Osteocyte (in vitro differentiated cells): ENCODE data around the gene STAB1. TPM values are rescaled to one million over a fixed set of nuclear protein-coding genes. Genes with fewer than 3 reads are reported as not detected.
A peak's percentile ranks its signal among the peaks of the same experiment; 100 is the strongest.

ENCODE experiments used
- DNase-seq: peaks from one replicate; pipeline ENCODE4 v3.0.0; 2021; ENCODE audit warnings: mixed read lengths; ENCODE audit not compliant: unreplicated experiment; ENCODE audit errors: extremely low spot score
- H3K27ac Mint-ChIP-seq: one replicate; pipeline ENCODE4 v1.8.0; 2021; ENCODE audit warnings: mild to moderate bottlenecking, mixed read lengths; ENCODE audit not compliant: unreplicated experiment
- H3K27me3 Mint-ChIP-seq: one replicate; pipeline ENCODE4 v1.8.0; 2021; ENCODE audit warnings: mixed read lengths; ENCODE audit not compliant: unreplicated experiment
- H3K36me3 Mint-ChIP-seq: one replicate; pipeline ENCODE4 v1.8.0; 2021; ENCODE audit warnings: mixed read lengths; ENCODE audit not compliant: unreplicated experiment
- H3K4me1 Mint-ChIP-seq: one replicate; pipeline ENCODE4 v1.8.0; 2021; ENCODE audit warnings: mixed read lengths; ENCODE audit not compliant: unreplicated experiment
- H3K4me3 Mint-ChIP-seq: one replicate; pipeline ENCODE4 v1.8.0; 2021; ENCODE audit warnings: mild to moderate bottlenecking, moderate library complexity, mixed read lengths; ENCODE audit not compliant: unreplicated experiment
- H3K9me3 Mint-ChIP-seq: one replicate; pipeline ENCODE4 v1.8.0; 2021; ENCODE audit warnings: mixed read lengths; ENCODE audit not compliant: unreplicated experiment
- total RNA-seq: library from RNA; stranded (reverse); gene quantifications from 2 replicates; pipeline ENCODE4 v1.2.1, GENCODE V29; 2021
- TF ChIP-seq, protein P1 (sequence below): fragments of 200-600 bp; sonication (generic); IDR thresholded peaks from 2 replicates; pipeline ENCODE4 v1.5.0; 2021; ENCODE audit warnings: antibody characterized with exemption, mild to moderate bottlenecking, moderate library complexity

The STAB1 gene
- total RNA-seq, 1 donor from 2014 or later, result not detected

DNA sequence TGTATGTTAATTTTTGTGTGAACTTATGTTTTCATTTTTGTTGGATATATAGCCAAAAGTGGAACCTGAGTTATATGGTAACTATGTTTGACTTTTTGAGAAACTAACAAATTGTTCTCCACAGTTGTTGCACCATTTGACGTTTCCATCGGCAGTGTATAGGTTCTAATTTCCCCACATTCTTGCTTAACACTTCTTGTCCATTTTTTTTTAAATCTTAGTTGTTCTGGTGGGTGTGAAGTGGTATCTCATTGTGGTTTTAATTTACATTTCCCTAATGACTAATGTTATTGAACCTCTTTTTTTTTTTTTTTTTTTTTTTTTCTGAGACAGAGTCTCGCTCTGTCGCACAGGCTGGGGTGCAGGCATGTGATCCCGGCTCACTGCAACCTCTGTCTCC lies 31.7 kb upstream of the STAB1 start:
- no peak overlapping the region for H3K4me3 Mint-ChIP-seq
- peaks cover 14% of the 10 kb centered on the region for H3K4me1 Mint-ChIP-seq
- TF ChIP-seq, protein P1, sequence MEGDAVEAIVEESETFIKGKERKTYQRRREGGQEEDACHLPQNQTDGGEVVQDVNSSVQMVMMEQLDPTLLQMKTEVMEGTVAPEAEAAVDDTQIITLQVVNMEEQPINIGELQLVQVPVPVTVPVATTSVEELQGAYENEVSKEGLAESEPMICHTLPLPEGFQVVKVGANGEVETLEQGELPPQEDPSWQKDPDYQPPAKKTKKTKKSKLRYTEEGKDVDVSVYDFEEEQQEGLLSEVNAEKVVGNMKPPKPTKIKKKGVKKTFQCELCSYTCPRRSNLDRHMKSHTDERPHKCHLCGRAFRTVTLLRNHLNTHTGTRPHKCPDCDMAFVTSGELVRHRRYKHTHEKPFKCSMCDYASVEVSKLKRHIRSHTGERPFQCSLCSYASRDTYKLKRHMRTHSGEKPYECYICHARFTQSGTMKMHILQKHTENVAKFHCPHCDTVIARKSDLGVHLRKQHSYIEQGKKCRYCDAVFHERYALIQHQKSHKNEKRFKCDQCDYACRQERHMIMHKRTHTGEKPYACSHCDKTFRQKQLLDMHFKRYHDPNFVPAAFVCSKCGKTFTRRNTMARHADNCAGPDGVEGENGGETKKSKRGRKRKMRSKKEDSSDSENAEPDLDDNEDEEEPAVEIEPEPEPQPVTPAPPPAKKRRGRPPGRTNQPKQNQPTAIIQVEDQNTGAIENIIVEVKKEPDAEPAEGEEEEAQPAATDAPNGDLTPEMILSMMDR, result no peak
- peaks cover 29% of the 10 kb centered on the region for H3K36me3 Mint-ChIP-seq
- H3K27ac Mint-ChIP-seq, result no peak overlapping the region
- DNase-seq, result no peak
- H3K9me3 Mint-ChIP-seq, result no peaks in the 10 kb centered on the region
- no peaks in the 10 kb centered on the region for H3K27me3 Mint-ChIP-seq

DNA sequence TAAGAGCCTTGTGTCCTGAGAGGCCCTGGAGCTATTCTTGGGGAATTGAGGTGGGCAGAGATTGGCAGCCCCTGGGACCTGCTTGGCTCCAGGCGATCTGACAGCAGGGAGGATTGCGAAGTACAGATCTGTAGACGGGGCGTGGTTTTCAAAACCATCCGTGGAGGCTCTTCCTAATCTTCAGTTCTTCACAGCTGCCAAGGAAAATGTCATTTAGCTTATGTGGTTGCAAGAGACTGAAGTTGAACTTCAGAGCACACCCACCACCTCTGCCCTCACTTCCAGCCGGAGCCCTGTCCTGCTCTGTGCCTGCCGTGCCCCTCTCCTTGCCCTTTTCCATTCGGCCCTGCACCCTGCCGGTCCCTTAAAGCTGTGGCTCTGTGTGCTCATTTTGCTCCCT lies 26.8 kb upstream of the STAB1 start:
- Mint-ChIP-seq H3K4me1 (peaks cover 14% of the 10 kb centered on the region), H3K9me3 (no peaks in the 10 kb centered on the region), H3K36me3 (peaks cover 32% of the 10 kb centered on the region), H3K4me3 (no peak overlapping the region), H3K27me3 (no peaks in the 10 kb centered on the region), H3K27ac (peak overlapping the region; percentile 64)
- TF ChIP-seq, protein P1, result no peak
- no peak for DNase-seq

DNA sequence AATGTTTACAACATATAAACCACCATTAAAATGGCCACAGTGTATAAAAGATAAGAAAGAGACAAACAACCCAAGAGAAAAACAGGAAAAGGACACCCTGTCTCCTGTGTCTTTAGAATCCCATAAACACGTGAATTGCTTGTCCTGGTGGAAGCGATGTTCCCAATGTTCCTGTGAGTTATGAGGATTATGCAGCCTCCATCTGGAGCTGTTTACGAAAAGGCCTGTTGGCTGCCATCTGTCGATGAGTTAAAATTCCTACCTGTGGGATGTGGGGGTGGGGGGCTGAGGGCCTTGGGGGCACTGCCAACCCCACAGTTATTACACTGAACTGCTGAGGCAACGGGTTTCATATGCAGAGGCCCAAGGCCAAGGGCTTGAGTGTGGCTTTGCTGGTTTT lies 26.1 kb upstream of the STAB1 start:
- H3K4me3 Mint-ChIP-seq, result no peak overlapping the region
- H3K27ac Mint-ChIP-seq, result no peak overlapping the region
- H3K4me1 Mint-ChIP-seq, result peaks cover 14% of the 10 kb centered on the region
- TF ChIP-seq, protein P1, result no peak
- H3K36me3 Mint-ChIP-seq, result peaks cover 35% of the 10 kb centered on the region
- H3K9me3 Mint-ChIP-seq, result no peaks in the 10 kb centered on the region
- no peaks in the 10 kb centered on the region for H3K27me3 Mint-ChIP-seq
- no peak for DNase-seq

DNA sequence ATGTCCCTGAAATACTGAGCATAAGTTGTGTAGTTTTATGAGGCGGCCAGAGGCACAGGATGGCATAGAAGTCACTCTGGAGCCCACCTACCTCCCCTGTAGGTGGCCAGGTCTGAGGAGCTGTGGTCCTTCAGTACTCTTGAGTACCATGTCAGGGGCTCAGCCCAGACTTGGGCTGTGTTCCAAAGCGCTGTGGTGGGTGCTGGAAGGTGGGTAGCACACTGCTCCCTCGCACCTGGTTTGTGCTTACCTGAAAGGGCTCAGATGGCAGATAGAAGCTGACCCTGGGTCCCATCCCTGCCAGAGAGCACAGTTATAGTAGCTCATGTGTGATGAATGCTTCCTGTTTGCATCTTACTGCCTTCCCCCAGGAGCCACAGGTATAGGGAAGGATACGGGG lies 24.2 kb upstream of the STAB1 start:
- Mint-ChIP-seq H3K4me1 (peaks cover 9% of the 10 kb centered on the region), H3K27me3 (no peaks in the 10 kb centered on the region), H3K4me3 (no peak overlapping the region), H3K9me3 (no peaks in the 10 kb centered on the region), H3K36me3 (peaks cover 38% of the 10 kb centered on the region), H3K27ac (no peak overlapping the region)
- TF ChIP-seq, protein P1, result no peak
- DNase-seq, result no peak

DNA sequence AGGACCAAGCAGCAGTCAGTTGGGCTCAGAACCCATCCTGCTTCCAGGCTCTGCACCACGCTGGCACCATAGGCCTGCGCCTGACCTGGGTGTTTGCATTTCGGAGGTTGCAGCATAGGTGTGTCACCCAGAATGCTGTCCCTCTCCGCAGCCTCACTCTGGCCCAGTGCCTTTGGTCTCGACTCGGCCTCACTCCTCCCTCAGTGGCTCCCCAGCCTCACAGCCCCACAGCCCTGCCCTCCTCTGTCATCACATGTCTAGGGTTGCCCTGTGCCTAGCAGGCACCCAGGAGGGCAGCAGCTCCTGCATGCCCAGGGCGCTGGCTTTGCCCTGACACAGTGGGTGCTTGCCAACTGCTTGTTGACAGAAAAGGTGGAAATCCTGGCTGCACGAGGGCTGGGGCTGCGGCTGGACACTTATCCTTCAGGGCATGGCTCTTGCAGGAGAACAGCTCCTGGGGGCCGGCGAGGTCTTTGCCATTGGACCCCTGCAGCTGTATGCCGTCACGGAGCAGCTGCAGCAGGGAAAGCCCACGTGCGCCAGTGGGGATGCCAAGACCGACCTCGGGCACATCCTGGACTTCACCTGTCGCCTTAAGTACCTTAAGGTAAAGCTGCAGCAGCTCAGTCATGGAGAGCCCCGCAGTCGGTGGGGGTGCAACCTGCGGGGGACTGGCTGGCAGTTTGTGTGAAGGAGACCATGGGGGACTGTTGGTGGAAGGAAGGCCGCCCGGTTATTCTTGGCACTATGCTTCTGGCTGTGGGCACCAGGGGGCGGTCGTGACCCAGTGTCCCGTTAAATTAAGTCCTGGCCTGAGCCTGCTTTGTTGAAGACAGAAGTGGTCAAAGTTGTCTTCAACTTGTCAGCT lies 23.5 kb upstream of the STAB1 start:
- DNase-seq, result no peak
- H3K27me3 Mint-ChIP-seq, result no peaks in the 10 kb centered on the region
- H3K36me3 Mint-ChIP-seq, result peaks cover 37% of the 10 kb centered on the region
- H3K27ac Mint-ChIP-seq, result no peak overlapping the region
- no peaks in the 10 kb centered on the region for H3K9me3 Mint-ChIP-seq
- peaks cover 7% of the 10 kb centered on the region for H3K4me1 Mint-ChIP-seq
- H3K4me3 Mint-ChIP-seq, result no peak overlapping the region
- TF ChIP-seq, protein P1, result peak; percentile 61
